Neutrophil (primary cell): ENCODE results near the gene MYO1D.

Experiments used
- H3K27ac ChIP-seq: fragments of 200-600 bp; sonication (generic); 2 replicates; pipeline ENCODE4 v1.5.1; 2016; ENCODE audit warnings: mild to moderate bottlenecking, moderate library complexity
- H3K27me3 ChIP-seq: fragments of 200-600 bp; sonication (generic); 2 replicates; pipeline ENCODE4 v1.6.0; 2016; ENCODE audit warnings: mild to moderate bottlenecking
- H3K36me3 ChIP-seq: fragments of 200-600 bp; sonication (generic); 2 replicates; pipeline ENCODE4 v1.5.1; 2017
- H3K4me1 ChIP-seq, 2 experiments: fragments of 200-600 bp in 1 of 2; sonication (generic) in 1 of 2; 1 replicate in 1 of 2; 2 replicates in 1 of 2; pipeline versions ENCODE4 v1.5.1 to v1.6.1; 2013 to 2016; ENCODE audit warnings: low read depth in 1 of 2, low read length in 1 of 2, mild to moderate bottlenecking in 1 of 2, moderate library complexity in 1 of 2; ENCODE audit not compliant: control insufficient read depth in 1 of 2, insufficient read depth in 1 of 2
- H3K4me3 ChIP-seq, 2 experiments: fragments of 200-600 bp in 1 of 2; sonication (generic) in 1 of 2; 1 replicate in 1 of 2; 2 replicates in 1 of 2; pipeline ENCODE4 v1.5.1; 2013 to 2016; ENCODE audit warnings: low read depth in 1 of 2, low read length in 1 of 2, mild to moderate bottlenecking in 1 of 2, moderate library complexity in 1 of 2
- H3K9me3 ChIP-seq: fragments of 200-600 bp; sonication (generic); 2 replicates; pipeline ENCODE4 v1.5.1; 2016
- CTCF ChIP-seq: fragments of 200-600 bp; sonication (generic); IDR thresholded peaks from 2 replicates; pipeline ENCODE4 v1.5.1; 2016; ENCODE audit warnings: antibody characterized with exemption

Gene MYO1D

DNA sequence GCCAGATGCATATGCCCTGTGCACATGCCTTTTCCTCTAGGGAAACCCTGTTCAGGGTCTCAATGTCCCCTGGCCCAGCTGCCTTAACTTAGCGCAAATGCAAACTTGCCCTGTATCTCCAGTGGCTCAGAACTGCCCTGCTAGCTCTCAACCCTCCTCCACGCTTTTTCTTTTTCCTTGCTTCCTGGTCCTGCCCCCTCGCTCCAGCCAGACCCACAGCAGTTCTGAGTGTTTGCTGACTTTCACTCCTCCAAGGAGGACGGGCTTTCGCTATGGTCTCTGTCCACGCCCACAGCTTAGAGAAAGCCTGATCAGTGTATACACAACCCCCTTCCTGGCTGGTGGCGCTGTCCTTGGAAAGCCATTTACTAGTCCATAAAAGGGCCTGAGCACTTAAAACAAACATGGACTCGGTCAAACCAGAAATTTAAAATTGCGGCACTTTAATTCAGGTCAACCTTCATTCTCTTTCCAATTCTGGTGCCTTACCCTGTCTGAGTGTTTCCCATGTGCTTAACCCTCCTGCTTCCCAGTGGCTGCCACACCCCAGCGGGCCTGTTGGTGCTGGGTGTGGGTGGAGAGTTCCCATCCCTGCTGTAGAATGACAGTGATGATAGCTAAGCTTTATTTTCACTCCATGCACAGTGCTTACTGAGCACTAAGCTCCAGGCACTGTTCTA is 35.4 kb upstream of the MYO1D start:
- Histone ChIP-seq H3K4me1 (no peaks in the 10 kb centered on the region), H3K9me3 (no peaks in the 10 kb centered on the region), H3K4me3 (no peak overlapping the region), H3K36me3 (no peaks in the 10 kb centered on the region), H3K27ac (no peak overlapping the region), H3K27me3 (no peaks in the 10 kb centered on the region)
- TF ChIP-seq CTCF, result no peak

- TF ChIP-seq CTCF, result no peak
- Histone ChIP-seq H3K4me1 (no peaks in the 10 kb centered on the region), H3K9me3 (no peaks in the 10 kb centered on the region), H3K27ac (no peak overlapping the region), H3K36me3 (no peaks in the 10 kb centered on the region), H3K4me3 (no peak overlapping the region), H3K27me3 (no peaks in the 10 kb centered on the region)
Observed at GRCh38 chr17:32910769-32911168, 33.8 kb upstream of the MYO1D start.

DNA sequence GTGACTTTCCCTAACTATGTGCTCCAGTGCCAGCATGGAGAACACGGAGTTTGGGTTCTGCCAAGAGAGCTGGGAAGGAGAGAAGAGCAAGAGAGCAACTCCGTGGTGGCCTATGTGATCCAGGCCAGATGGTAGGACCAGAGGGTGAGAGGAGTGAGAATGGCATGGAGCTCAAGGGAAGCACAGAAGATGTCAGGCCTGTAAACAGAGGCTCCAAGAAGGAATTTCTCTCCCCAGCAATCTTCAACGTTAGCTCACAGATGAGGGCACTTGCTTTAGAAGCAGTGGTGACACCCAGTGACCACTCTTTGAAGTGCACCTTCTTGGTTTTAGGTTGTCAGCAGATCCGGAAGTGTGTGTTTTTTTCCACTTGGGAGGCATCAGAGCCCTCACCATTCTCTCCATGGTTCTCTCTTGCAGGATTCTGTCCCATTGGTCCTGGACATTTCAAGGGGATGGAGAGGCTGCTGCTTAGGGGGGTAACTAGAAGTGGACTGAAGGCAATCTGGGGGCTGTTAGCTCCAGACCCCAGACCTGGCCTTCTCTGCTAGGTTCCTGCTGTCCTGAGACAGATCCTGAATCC is 33.0 kb upstream of the MYO1D start:
- Histone ChIP-seq H3K27me3 (peaks cover 6% of the 10 kb centered on the region), H3K9me3 (no peaks in the 10 kb centered on the region), H3K4me1 (no peaks in the 10 kb centered on the region), H3K27ac (no peak overlapping the region), H3K36me3 (no peaks in the 10 kb centered on the region), H3K4me3 (no peak overlapping the region)
- TF ChIP-seq CTCF, result no peak

DNA sequence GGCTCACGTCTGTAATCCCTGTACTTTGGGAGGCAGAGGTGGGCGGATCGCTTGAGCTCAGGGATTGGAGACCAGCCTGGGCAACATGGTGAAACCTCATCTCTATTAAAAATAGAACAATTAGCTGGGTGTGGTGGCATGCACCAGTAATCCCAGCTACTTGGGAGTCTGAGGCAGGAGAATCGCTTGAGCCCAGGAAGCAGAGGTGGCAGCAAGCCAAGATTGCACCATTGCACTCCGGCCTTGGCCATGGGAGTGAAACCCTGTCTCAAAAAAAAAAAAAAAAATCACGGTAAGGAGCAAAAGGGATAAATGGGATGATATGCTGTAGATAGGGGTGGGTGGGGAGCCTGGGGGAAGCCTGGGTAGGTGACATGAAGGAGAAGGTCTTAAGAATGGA is 30.7 kb upstream of the MYO1D start:
- no peak for TF ChIP-seq CTCF

GRCh38 chr17:32904891-32905290 is 28.0 kb upstream of the MYO1D start:
- Histone ChIP-seq H3K36me3 (no peaks in the 10 kb centered on the region), H3K27ac (no peak overlapping the region), H3K27me3 (peaks cover 15% of the 10 kb centered on the region), H3K9me3 (no peaks in the 10 kb centered on the region), H3K4me1 (no peaks in the 10 kb centered on the region), H3K4me3 (no peak overlapping the region)
- no peak for TF ChIP-seq CTCF

More for the DNA sequence above, 30.7 kb upstream of the MYO1D start:
- Histone ChIP-seq H3K9me3 (no peaks in the 10 kb centered on the region), H3K36me3 (no peaks in the 10 kb centered on the region), H3K27me3 (peaks cover 15% of the 10 kb centered on the region), H3K4me1 (no peaks in the 10 kb centered on the region), H3K4me3 (no peak overlapping the region), H3K27ac (no peak overlapping the region)
